PFSK-1 (cell line): Measurements from ENCODE around the gene LDAF1.

Experiments
- FOXP2 ChIP-seq: optimal IDR thresholded peaks from 2 replicates; pipeline ENCODE3; 2011; ENCODE audit warnings: borderline replicate concordance, control low read depth, inconsistent platforms; ENCODE audit not compliant: insufficient read depth; ENCODE audit errors: extremely low read length, extremely low read depth
- POLR2AphosphoS5 ChIP-seq: IDR thresholded peaks from 2 replicates; pipeline ENCODE4 v1.6.1; 2012; ENCODE audit warnings: low read depth, mild to moderate bottlenecking, control low read depth, low read length, moderate library complexity
- SIN3A ChIP-seq: IDR thresholded peaks from 2 replicates; pipeline ENCODE4 v1.6.1; 2012; ENCODE audit warnings: mild to moderate bottlenecking, low read length, moderate library complexity, borderline replicate concordance; ENCODE audit not compliant: insufficient read depth
- TAF1 ChIP-seq: IDR thresholded peaks from 2 replicates; pipeline ENCODE4 v1.6.1; 2012; ENCODE audit warnings: low read length, control low read depth, borderline replicate concordance; ENCODE audit not compliant: insufficient read depth
- TF ChIP-seq, protein P1 (sequence below), 2 experiments: IDR thresholded peaks; 2 replicates each; pipeline versions ENCODE4 v1.6.1 to v1.8.0; 2011 to 2012; ENCODE audit warnings: low read depth in 2 of 2, low read length in 2 of 2, control low read depth in 1 of 2, inconsistent platforms in 1 of 2, mild to moderate bottlenecking in 1 of 2, moderate library complexity in 1 of 2; ENCODE audit not compliant: insufficient read depth in 1 of 2

Gene LDAF1

DNA sequence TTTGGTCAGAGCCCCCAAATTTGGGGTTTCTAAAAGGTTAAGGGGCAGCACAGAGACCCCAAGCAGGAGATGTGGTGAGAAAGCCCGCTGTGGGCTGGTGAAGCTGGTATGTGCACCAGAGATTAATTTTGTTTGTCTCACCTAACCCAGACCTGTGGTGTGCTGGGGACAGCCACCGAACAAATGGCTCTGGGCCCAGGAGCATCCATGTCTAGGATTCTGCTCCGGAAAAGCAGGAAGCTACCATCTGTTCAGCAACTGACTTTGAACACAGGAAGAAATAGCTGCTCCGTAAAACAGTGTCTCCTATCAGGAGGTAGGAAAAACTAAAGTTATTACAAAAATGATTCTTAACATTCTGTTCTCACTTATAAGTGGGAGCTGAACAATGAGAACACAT lies 55.6 kb downstream of the LDAF1 start:
- TF ChIP-seq POLR2AphosphoS5 (no peak), FOXP2 (no peak), SIN3A (no peak), TAF1 (no peak)
- TF ChIP-seq, protein P1, sequence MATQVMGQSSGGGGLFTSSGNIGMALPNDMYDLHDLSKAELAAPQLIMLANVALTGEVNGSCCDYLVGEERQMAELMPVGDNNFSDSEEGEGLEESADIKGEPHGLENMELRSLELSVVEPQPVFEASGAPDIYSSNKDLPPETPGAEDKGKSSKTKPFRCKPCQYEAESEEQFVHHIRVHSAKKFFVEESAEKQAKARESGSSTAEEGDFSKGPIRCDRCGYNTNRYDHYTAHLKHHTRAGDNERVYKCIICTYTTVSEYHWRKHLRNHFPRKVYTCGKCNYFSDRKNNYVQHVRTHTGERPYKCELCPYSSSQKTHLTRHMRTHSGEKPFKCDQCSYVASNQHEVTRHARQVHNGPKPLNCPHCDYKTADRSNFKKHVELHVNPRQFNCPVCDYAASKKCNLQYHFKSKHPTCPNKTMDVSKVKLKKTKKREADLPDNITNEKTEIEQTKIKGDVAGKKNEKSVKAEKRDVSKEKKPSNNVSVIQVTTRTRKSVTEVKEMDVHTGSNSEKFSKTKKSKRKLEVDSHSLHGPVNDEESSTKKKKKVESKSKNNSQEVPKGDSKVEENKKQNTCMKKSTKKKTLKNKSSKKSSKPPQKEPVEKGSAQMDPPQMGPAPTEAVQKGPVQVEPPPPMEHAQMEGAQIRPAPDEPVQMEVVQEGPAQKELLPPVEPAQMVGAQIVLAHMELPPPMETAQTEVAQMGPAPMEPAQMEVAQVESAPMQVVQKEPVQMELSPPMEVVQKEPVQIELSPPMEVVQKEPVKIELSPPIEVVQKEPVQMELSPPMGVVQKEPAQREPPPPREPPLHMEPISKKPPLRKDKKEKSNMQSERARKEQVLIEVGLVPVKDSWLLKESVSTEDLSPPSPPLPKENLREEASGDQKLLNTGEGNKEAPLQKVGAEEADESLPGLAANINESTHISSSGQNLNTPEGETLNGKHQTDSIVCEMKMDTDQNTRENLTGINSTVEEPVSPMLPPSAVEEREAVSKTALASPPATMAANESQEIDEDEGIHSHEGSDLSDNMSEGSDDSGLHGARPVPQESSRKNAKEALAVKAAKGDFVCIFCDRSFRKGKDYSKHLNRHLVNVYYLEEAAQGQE (IDR thresholded peaks at IDR 0.05; ENCODE audit: insufficient read depth in 1 of 2, low read depth in 2 of 2, low read length in 2 of 2): no peak

DNA sequence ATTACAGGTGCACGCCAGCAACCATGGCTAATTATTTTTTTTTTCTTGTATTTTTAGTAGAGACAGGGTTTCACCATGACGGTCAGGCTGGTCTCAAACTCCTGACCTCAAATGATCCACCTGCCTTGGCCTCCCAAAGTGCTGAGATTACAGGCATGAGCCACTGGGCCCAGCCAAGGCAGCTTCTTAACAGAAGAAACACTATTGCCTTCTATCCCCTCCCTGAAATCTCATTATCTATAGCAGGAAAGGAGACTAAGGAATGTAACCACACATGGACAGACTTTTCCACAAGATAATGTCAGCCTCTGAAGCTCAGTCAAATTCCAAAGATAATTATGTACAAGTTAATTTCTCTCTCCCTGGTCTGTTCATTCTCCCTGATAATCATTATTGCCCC lies 58.6 kb downstream of the LDAF1 start:
- no peak for TF ChIP-seq TAF1

DNA sequence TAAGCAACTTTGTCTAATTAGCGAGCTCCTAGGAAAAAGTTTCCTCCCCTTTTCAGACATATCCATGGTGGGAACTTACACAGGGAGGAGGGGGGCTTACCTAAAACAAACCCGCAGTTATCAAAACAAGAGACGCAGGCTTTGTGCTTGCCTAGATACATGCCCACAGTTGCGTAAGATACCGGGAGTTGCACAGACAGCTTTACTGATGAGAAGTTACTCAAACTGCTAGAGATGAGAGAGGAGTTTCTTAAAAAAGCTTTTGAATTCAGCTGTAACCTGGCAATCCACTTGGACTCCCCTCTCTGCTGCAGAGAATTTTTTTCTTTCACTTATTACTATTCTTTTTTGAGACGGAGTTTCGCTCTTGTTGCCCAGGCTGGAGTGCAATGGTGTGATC lies 59.7 kb downstream of the LDAF1 start:
- TF ChIP-seq SIN3A (no peak), TAF1 (no peak), FOXP2 (no peak), POLR2AphosphoS5 (no peak)
- TF ChIP-seq, protein P1 (IDR thresholded peaks at IDR 0.05; ENCODE audit: insufficient read depth in 1 of 2, low read depth in 2 of 2, low read length in 2 of 2): no peak

DNA sequence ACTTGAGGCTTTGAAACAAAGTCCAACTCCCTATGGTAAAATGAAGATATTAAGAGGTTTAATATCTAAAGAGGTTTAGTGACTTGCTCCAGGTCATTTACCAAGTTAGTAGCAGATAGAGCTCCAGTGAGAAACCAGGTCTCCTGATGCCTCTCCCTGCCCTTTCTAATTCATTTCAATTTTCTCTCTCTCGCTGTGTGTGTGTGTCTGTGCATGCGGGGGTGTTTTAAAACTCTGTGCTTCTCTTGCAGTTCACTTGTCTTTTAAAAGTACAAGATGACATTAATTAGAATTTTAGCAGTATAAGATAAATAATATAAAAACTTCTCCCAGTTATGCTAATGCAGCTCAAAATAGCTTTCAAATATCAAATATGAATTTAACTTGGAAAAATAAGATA lies 61.1 kb downstream of the LDAF1 start:
- TF ChIP-seq FOXP2 (no peak), SIN3A (no peak), TAF1 (no peak), POLR2AphosphoS5 (no peak)
- TF ChIP-seq, protein P1 (IDR thresholded peaks at IDR 0.05; ENCODE audit: insufficient read depth in 1 of 2, low read depth in 2 of 2, low read length in 2 of 2): no peak

DNA sequence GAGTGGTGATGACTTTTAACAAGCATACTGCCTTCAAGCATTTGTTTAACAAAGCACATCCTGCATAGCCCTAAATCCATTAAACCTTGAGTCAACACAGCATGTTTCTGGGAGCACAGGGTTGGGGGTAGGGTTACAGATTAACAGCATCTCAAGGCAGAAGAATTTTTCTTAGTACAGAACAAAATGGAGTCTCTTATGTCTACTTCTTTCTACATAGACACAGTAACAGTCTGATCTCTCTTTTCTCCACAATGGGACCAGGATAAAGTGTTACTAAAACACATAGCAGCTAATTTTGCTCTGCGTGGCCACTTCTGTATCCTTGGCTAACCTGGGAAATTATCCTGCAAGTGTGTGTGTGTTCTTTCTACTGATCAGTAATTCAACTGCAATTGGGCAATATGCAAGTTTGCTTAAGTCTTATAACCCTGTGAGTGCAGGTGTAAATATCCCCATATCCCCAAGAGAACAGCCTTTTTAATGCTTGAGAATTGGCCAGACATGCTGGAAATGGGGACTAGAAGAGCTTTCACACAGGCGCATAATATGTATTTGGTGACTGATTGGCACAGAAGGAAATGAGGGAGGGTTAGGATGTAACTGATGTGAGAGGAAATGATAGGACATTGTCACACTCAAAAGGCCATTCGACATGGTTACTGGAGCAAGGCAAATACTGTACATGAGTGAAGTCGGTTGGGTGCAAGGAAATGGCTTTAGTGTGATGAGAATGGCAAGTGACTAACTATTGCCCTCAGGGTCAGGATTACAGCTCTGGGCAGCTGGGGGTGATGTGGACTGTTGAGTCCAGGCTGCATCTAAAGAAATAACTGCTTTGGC lies 64.2 kb downstream of the LDAF1 start:
- TF ChIP-seq TAF1 (no peak), FOXP2 (no peak), SIN3A (no peak), POLR2AphosphoS5 (no peak)
- TF ChIP-seq, protein P1 (IDR thresholded peaks at IDR 0.05; ENCODE audit: insufficient read depth in 1 of 2, low read depth in 2 of 2, low read length in 2 of 2): no peak
